Activated CD8-positive, alpha-beta memory T cell treated with anti-CD3 and anti-CD28 coated beads for 24 hours (primary cell): ENCODE data around the gene PIGK.
"Not testable (repeated sequence)": the region's sequence is repeated elsewhere in the genome, so short reads cannot be mapped to it uniquely, and the experiment has no call there.

Experiments used
- DNase-seq: peaks from one replicate; pipeline ENCODE4 v3.0.0-alpha.2; 2020

PIGK gene

GRCh38 chr1:77188770-77189169, 30.5 kb downstream of the PIGK start:
- no peak for DNase-seq

GRCh38 chr1:77186907-77187306, 32.3 kb downstream of the PIGK start:
- not testable (repeated sequence) for DNase-seq

- DNase-seq, result no peak
Observed at GRCh38 chr1:77182083-77182482, 37.1 kb downstream of the PIGK start.

GRCh38 chr1:77179632-77180031, 39.6 kb downstream of the PIGK start:
- no peak for DNase-seq

- DNase-seq, result no peak
Observed at GRCh38 chr1:77175230-77175844, 43.9 kb downstream of the PIGK start.

GRCh38 chr1:77170687-77171086, 48.5 kb downstream of the PIGK start:
- no peak for DNase-seq

GRCh38 chr1:77168358-77168757, 50.9 kb downstream of the PIGK start:
- DNase-seq, result no peak

GRCh38 chr1:77164434-77164944, 54.7 kb downstream of the PIGK start:
- no peak for DNase-seq

- DNase-seq, result not testable (repeated sequence)
Observed at GRCh38 chr1:77159706-77160105, 59.5 kb downstream of the PIGK start.

- no peak for DNase-seq
Observed at GRCh38 chr1:77156214-77156613, 63.0 kb downstream of the PIGK start.

- DNase-seq, result no peak
Observed at GRCh38 chr1:77146270-77146669, 73.0 kb downstream of the PIGK start.

- DNase-seq, result no peak
Observed at GRCh38 chr1:77143529-77144121, 75.6 kb downstream of the PIGK start.

- no peak for DNase-seq
Observed at GRCh38 chr1:77139389-77139788, 79.8 kb downstream of the PIGK start.

- no peak for DNase-seq
Observed at GRCh38 chr1:77134359-77134758, 84.9 kb downstream of the PIGK start.

- no peak for DNase-seq
Observed at GRCh38 chr1:77133731-77134358, 85.4 kb downstream of the PIGK start.

GRCh38 chr1:77126307-77126706, 92.9 kb downstream of the PIGK start:
- DNase-seq, result no peak

- no peak for DNase-seq
Observed at GRCh38 chr1:77121503-77121902, 97.7 kb downstream of the PIGK start.

- DNase-seq, result no peak
Observed at GRCh38 chr1:77120950-77121349, 98.3 kb downstream of the PIGK start.

- DNase-seq, result no peak
Observed at GRCh38 chr1:77118712-77119111, 100.5 kb downstream of the PIGK start.

- no peak for DNase-seq
Observed at GRCh38 chr1:77104672-77105071, 114.6 kb downstream of the PIGK start.

- no peak for DNase-seq
Observed at GRCh38 chr1:77103486-77103885, 115.7 kb downstream of the PIGK start.

- no peak for DNase-seq
Observed at GRCh38 chr1:77100875-77101274, 118.4 kb downstream of the PIGK start.

GRCh38 chr1:77096496-77097255, 122.6 kb downstream of the PIGK start:
- DNase-seq, result no peak

GRCh38 chr1:77095236-77095635, 124.0 kb downstream of the PIGK start:
- no peak for DNase-seq
